Measurements from ENCODE around the gene GRK7. TPM values are rescaled to one million over a fixed set of nuclear protein-coding genes. Genes with fewer than 3 reads are reported as not detected.

GRK7 gene, protein sequence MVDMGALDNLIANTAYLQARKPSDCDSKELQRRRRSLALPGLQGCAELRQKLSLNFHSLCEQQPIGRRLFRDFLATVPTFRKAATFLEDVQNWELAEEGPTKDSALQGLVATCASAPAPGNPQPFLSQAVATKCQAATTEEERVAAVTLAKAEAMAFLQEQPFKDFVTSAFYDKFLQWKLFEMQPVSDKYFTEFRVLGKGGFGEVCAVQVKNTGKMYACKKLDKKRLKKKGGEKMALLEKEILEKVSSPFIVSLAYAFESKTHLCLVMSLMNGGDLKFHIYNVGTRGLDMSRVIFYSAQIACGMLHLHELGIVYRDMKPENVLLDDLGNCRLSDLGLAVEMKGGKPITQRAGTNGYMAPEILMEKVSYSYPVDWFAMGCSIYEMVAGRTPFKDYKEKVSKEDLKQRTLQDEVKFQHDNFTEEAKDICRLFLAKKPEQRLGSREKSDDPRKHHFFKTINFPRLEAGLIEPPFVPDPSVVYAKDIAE (N-terminal part only)
- polyA plus RNA-seq, result under 1 TPM in 1 of 3 donors, not detected in 2; 0.09 TPM

GRCh38 chr3:141763088-141763750 lies at the start of gene GRK7:
Gene GRK7 (plus strand): TSS chr3:141763408. CDS start chr3:141778285, 14,877 bp downstream.
- DNase-seq, result no peak
- Mint-ChIP-seq H3K36me3 (peaks cover 0 to 8% (median 6%) of the 10 kb centered on the region in 3 donors), H3K27ac (no peak within 1 kb of the TSS), H3K4me3 (no peak within 1 kb of the TSS), H3K4me1 (no peaks in the 10 kb centered on the region), H3K27me3 (ENCODE audit: low read depth in 3 of 3) (no peaks in the 10 kb centered on the region), H3K9me3 (no peaks in the 10 kb centered on the region)

- no peak for DNase-seq
- Mint-ChIP-seq H3K27me3 (ENCODE audit: low read depth in 3 of 3) (peaks cover 0 to 7% (median 2%) of the 10 kb centered on the region in 3 donors), H3K4me1 (no peaks in the 10 kb centered on the region), H3K4me3 (no peak overlapping the region), H3K27ac (no peak overlapping the region), H3K36me3 (no peaks in the 10 kb centered on the region), H3K9me3 (no peaks in the 10 kb centered on the region)
Measured at GRCh38 chr3:141714671-141715070, 48.5 kb upstream of the GRK7 start.

GRCh38 chr3:141722081-141722480 lies 41.1 kb upstream of the GRK7 start:
- Mint-ChIP-seq H3K27me3 (ENCODE audit: low read depth in 3 of 3) (peaks cover 0 to 14% (median 2%) of the 10 kb centered on the region in 3 donors), H3K27ac (no peak overlapping the region), H3K9me3 (no peaks in the 10 kb centered on the region), H3K4me1 (no peaks in the 10 kb centered on the region), H3K4me3 (no peak overlapping the region), H3K36me3 (no peaks in the 10 kb centered on the region)
- no peak for DNase-seq

GRCh38 chr3:141722648-141723047 lies 40.6 kb upstream of the GRK7 start:
- no peaks in the 10 kb centered on the region for H3K4me1 Mint-ChIP-seq
- no peak for DNase-seq
- H3K36me3 Mint-ChIP-seq, result no peaks in the 10 kb centered on the region
- peaks cover 0 to 14% (median 2%) of the 10 kb centered on the region in 3 donors for H3K27me3 Mint-ChIP-seq (ENCODE audit: low read depth in 3 of 3)
- no peaks in the 10 kb centered on the region for H3K9me3 Mint-ChIP-seq
- H3K4me3 Mint-ChIP-seq, result no peak overlapping the region
- H3K27ac Mint-ChIP-seq, result no peak overlapping the region

GRCh38 chr3:141723255-141723654 lies 40.0 kb upstream of the GRK7 start:
- Mint-ChIP-seq H3K4me3 (no peak overlapping the region), H3K36me3 (no peaks in the 10 kb centered on the region), H3K27ac (no peak overlapping the region), H3K27me3 (ENCODE audit: low read depth in 3 of 3) (peaks cover 0 to 12% (median 2%) of the 10 kb centered on the region in 3 donors), H3K9me3 (no peaks in the 10 kb centered on the region), H3K4me1 (no peaks in the 10 kb centered on the region)
- no peak for DNase-seq

GRCh38 chr3:141724186-141724585 lies 39.0 kb upstream of the GRK7 start:
- H3K27ac Mint-ChIP-seq, result no peak overlapping the region
- H3K27me3 Mint-ChIP-seq (ENCODE audit: low read depth in 3 of 3), result peaks cover 0 to 7% (median 0%) of the 10 kb centered on the region in 3 donors
- H3K9me3 Mint-ChIP-seq, result no peaks in the 10 kb centered on the region
- DNase-seq, result no peak
- no peak overlapping the region for H3K4me3 Mint-ChIP-seq
- H3K4me1 Mint-ChIP-seq, result no peaks in the 10 kb centered on the region
- H3K36me3 Mint-ChIP-seq, result no peaks in the 10 kb centered on the region

GRCh38 chr3:141725036-141725435 lies 38.2 kb upstream of the GRK7 start:
- H3K4me1 Mint-ChIP-seq, result no peaks in the 10 kb centered on the region

GRCh38 chr3:141726483-141726882 lies 36.7 kb upstream of the GRK7 start:
- Mint-ChIP-seq H3K36me3 (no peaks in the 10 kb centered on the region), H3K27me3 (ENCODE audit: low read depth in 3 of 3) (peaks cover 0 to 3% (median 0%) of the 10 kb centered on the region in 3 donors), H3K9me3 (no peaks in the 10 kb centered on the region), H3K4me3 (no peak overlapping the region), H3K4me1 (no peaks in the 10 kb centered on the region), H3K27ac (no peak overlapping the region)
- no peak for DNase-seq

More at GRCh38 chr3:141725036-141725435, 38.2 kb upstream of the GRK7 start:
- DNase-seq, result no peak
- no peaks in the 10 kb centered on the region for H3K36me3 Mint-ChIP-seq
- H3K27ac Mint-ChIP-seq, result no peak overlapping the region
- H3K27me3 Mint-ChIP-seq (ENCODE audit: low read depth in 3 of 3), result peaks cover 0 to 7% (median 0%) of the 10 kb centered on the region in 3 donors
- no peak overlapping the region for H3K4me3 Mint-ChIP-seq
- H3K9me3 Mint-ChIP-seq, result no peaks in the 10 kb centered on the region

GRCh38 chr3:141728355-141728892 lies 34.8 kb upstream of the GRK7 start:
- no peaks in the 10 kb centered on the region for H3K4me1 Mint-ChIP-seq
- H3K4me3 Mint-ChIP-seq, result no peak overlapping the region
- H3K36me3 Mint-ChIP-seq, result no peaks in the 10 kb centered on the region
- no peaks in the 10 kb centered on the region for H3K9me3 Mint-ChIP-seq
- DNase-seq, result no peak
- no peak overlapping the region for H3K27ac Mint-ChIP-seq
- H3K27me3 Mint-ChIP-seq (ENCODE audit: low read depth in 3 of 3), result peaks cover 0 to 1% (median 0%) of the 10 kb centered on the region in 3 donors

DNA sequence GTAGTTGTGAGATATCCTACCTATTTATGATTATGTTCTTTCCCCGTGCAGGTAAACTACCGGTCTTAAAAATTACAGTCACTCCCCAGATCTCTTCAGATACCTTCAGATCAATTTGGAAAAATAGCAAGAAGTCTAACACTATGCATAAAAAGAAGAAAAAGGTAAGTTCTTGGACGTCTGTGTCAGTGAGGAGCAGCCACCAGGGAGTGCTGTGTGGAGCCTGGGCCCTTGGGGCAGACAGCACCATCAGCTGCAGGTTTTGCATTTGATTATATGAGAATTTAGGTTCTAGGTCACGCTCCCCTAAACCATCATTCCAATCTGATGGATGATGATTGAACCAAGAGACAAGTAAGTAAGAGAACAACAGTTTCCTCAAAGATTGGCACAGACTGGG lies 34.0 kb upstream of the GRK7 start:
- Mint-ChIP-seq H3K27ac (no peak overlapping the region), H3K27me3 (ENCODE audit: low read depth in 3 of 3) (peaks cover 0 to 1% (median 0%) of the 10 kb centered on the region in 3 donors), H3K4me3 (no peak overlapping the region), H3K36me3 (no peaks in the 10 kb centered on the region), H3K9me3 (no peaks in the 10 kb centered on the region), H3K4me1 (no peaks in the 10 kb centered on the region)
- no peak for DNase-seq

- DNase-seq, result no peak
- Mint-ChIP-seq H3K27ac (peak overlapping the region in 1 of 6 donors; percentile 1), H3K4me3 (no peak overlapping the region), H3K36me3 (no peaks in the 10 kb centered on the region), H3K27me3 (ENCODE audit: low read depth in 3 of 3) (peaks cover 0 to 15% (median 0%) of the 10 kb centered on the region in 3 donors), H3K4me1 (peaks cover 17 to 20% of the 10 kb centered on the region in 2 donors), H3K9me3 (no peaks in the 10 kb centered on the region)
Measured at GRCh38 chr3:141735176-141735575, 28.0 kb upstream of the GRK7 start.

DNA sequence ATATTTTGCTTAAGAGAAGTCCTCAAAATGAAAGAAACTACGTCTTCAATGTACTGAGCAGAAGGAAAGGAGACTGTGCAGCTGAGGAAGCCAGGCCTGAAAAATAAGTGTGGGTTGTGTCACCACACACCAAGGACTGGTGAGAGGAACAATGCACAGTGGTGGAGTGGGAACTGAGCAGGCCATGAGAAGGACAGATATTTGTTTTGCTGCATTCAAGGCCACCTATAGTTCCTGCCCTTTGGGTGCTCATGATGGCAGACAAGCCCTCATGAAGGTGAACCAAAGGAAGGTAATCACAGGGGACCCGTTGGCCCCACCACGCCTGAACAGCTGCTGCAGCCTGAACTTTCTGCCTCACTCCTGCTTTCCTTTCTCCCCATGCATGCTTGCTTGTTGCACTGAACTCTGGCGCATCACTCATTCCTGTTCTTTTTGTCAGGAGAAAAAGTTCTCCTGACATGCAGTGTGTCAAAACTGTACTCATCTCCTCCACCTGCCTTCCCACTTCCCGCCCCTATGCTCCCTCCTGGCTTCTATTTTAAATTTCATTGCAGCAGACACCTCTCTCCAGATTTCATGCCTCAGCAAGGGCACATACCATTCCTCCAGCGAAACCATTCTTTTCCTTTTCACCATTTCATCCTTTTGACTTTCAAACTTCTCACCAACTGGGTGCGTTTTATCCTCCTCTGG lies 27.3 kb upstream of the GRK7 start:
- no peaks in the 10 kb centered on the region for H3K9me3 Mint-ChIP-seq
- H3K27ac Mint-ChIP-seq, result peak overlapping the region in 1 of 6 donors; percentile 1
- no peak overlapping the region for H3K4me3 Mint-ChIP-seq
- H3K4me1 Mint-ChIP-seq, result peaks cover 24 to 28% of the 10 kb centered on the region in 2 donors
- no peaks in the 10 kb centered on the region for H3K36me3 Mint-ChIP-seq
- H3K27me3 Mint-ChIP-seq (ENCODE audit: low read depth in 3 of 3), result peaks cover 0 to 15% (median 0%) of the 10 kb centered on the region in 3 donors
- no peak for DNase-seq

DNA sequence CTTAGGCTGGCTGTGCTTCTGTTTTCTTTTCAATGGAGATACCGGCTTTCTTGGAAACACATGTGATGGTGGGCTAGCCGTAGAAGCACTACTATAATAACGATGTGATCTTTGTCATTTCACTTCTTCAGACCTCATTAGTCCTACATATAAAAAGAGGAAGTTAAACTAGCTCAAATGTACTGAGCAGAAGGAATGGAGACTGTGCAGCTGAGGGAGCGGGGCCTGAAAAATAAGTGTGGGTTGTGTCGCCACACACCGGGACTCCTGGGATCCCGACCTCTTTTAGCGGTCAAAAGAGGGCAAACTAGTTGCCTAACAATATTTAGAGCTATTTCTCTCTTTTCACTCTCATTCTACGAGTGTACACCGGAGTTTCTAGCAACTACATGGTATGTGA lies 26.1 kb upstream of the GRK7 start:
- Mint-ChIP-seq H3K27me3 (ENCODE audit: low read depth in 3 of 3) (peaks cover 0 to 15% (median 0%) of the 10 kb centered on the region in 3 donors), H3K27ac (peak overlapping the region in 1 of 6 donors; percentile 19), H3K4me3 (no peak overlapping the region), H3K4me1 (peaks cover 33 to 40% of the 10 kb centered on the region in 2 donors), H3K36me3 (no peaks in the 10 kb centered on the region), H3K9me3 (no peaks in the 10 kb centered on the region)
- no peak for DNase-seq
